Tibial artery (tissue), 4 donors: ENCODE results near the gene KLK8.

ENCODE experiments used
- DNase-seq, 2 donors: peaks; one replicate each; pipeline ENCODE4 v3.0.0-alpha.2; 2019
- H3K27ac ChIP-seq, 2 donors: fragments of 200-600 bp; sonication (generic) in 1 of 2; 1 replicate in 1 of 2; 2 replicates in 1 of 2; pipeline ENCODE4 v1.5.1; 2018 to 2019; ENCODE audit warnings: mild to moderate bottlenecking in 1 of 2
- H3K27me3 ChIP-seq, 2 donors: fragments of 200-600 bp; sonication (generic) in 1 of 2; one replicate each; pipeline versions ENCODE4 v1.5.1 to v1.6.0; 2016 to 2019
- H3K36me3 ChIP-seq, 3 donors: fragments of 200-600 bp; sonication (generic) in 2 of 3; one replicate each; pipeline ENCODE4 v1.5.1; 2016 to 2019; ENCODE audit warnings: mild to moderate bottlenecking in 2 of 3
- H3K4me1 ChIP-seq, 4 donors: fragments of 200-600 bp; sonication (generic) in 2 of 4; 1 replicate in 3 of 4; 2 replicates in 1 of 4; pipeline ENCODE4 v1.5.1; 2016 to 2019
- H3K4me3 ChIP-seq, 2 donors: fragments of 200-600 bp; sonication (generic) in 1 of 2; 1 replicate in 1 of 2; 2 replicates in 1 of 2; pipeline ENCODE4 v1.5.1; 2018 to 2019; ENCODE audit warnings: mild to moderate bottlenecking in 2 of 2
- H3K9me3 ChIP-seq, 3 donors: fragments of 200-600 bp; sonication (generic) in 1 of 3; one replicate each; pipeline ENCODE4 v1.5.1; 2016 to 2019
- CTCF ChIP-seq, 2 experiments: fragments of 200-600 bp in 1 of 2; fragments of 450-650 bp in 1 of 2; IDR thresholded peaks; one replicate each; pipeline ENCODE4 v1.5.1; 2017 to 2019; ENCODE audit warnings: antibody characterized with exemption in 2 of 2, mild to moderate bottlenecking in 1 of 2, moderate library complexity in 1 of 2
- intact Hi-C: fragments of 100-400 bp; cut with DNase I; formaldehyde crosslinking; loops from one replicate; pipeline ENCODE4 v1.15.0; 2023; ENCODE audit warnings: low total_unique reads

The KLK8 gene

DNA sequence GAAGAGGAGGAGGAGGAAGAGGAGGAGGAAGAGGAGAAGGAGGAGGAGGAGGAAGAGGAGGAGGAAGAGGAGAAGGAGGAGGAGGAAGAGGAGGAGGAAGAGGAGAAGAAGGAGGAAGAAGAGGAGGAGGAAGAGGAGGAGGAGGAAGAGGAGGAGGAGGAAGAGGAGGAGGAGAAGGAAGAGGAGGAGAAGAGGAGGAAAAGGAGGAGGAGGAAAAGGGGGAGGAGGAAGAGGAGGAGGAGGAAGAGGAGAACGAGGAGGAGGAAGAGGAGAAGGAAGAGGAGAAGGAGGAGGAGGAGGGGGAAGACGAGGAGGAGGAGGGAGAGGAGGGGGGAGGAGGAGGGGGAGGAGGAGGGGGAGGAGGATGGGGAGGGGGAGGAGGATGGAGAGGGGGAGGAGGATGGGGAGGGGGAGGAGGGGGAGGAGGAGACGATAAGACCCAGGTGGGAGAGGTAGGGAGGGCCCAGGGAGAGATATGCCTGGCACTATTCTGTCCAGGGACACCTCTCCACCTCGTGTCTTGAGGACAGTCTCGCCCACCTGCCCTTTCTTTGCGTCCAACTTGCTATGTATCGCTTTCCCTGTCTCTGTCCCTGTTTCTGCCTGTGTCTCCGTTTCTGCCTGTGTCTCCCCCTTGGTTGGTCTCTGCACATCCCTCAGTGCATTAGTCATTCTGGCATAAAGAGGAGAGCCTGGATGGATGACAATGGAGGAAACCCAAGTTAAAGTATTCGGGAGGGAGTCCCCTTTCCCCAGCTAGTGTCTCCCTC lies 41.5 kb downstream of the KLK8 start:
- intact Hi-C loops = no loop called here
- H3K27me3 ChIP-seq = peaks cover 0 to 3% of the 10 kb centered on the region in 2 donors

DNA sequence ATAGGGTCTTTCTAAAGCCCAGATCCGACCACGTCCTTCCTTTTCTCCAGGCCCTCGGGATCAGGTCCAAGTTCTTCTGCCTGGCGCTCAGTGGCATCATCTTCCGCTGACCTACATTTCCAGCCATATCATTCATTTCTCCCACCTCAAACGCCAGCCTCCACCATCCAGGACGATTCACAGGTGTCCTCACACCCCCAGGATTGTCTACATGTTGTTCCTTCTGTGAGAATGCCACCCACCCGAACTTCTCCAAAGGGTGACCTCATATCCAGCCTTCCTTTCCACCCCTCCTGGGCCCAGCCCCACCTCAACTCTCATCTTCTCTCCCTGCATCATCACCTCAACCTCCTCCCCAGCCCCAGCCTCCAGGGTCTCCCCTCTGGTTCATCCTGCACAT lies 43.8 kb downstream of the KLK8 start:
- no peak for DNase-seq
- H3K36me3 ChIP-seq = no peaks in the 10 kb centered on the region
- H3K4me1 ChIP-seq = no peaks in the 10 kb centered on the region
- no peak overlapping the region for H3K27ac ChIP-seq
- no peak overlapping the region for H3K4me3 ChIP-seq
- no peaks in the 10 kb centered on the region for H3K27me3 ChIP-seq
- H3K9me3 ChIP-seq = no peaks in the 10 kb centered on the region
- intact Hi-C loops = no loop called here
- TF ChIP-seq CTCF (IDR thresholded peaks at IDR 0.05) = no peak

More for the DNA sequence above, 41.5 kb downstream of the KLK8 start:
- no peak overlapping the region for H3K27ac ChIP-seq
- H3K36me3 ChIP-seq = no peaks in the 10 kb centered on the region
- no peak for DNase-seq
- H3K4me1 ChIP-seq = no peaks in the 10 kb centered on the region
- no peak overlapping the region for H3K4me3 ChIP-seq
- TF ChIP-seq CTCF (IDR thresholded peaks at IDR 0.05) = no peak
- no peaks in the 10 kb centered on the region for H3K9me3 ChIP-seq

DNA sequence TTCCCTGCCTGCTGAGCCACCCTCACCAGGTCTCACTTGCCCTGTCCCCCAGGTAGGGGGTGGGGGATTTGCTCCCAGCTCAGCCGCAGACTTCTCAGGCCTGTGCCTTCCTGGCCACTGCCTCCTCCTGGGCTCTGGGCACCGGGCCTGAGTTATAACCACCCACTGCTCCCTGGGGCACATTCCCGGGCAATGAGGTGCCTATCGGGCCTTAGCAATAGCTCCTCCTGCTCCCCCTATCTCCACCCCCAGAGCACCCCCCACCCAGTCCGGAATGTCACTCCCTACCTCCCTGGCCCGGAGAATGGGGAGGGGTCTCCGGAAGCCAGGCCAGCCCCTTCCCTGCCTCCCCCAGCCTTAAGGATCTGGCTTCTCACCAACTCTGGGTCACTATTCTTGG lies 48.5 kb downstream of the KLK8 start, which contains the start of gene KLK5:
Gene KLK5, minus strand, starts transcription at position 129 of the 400 bp plus-strand sequence. CDS start 381 bp downstream, outside the sequence.
- H3K9me3 ChIP-seq = no peaks in the 10 kb centered on the region

GRCh38 chr19:50949861-50950260 lies 51.5 kb downstream of the KLK8 start:
- Histone ChIP-seq H3K27me3 (peaks cover 0 to 8% of the 10 kb centered on the region in 2 donors), H3K27ac (no peak overlapping the region), H3K36me3 (no peaks in the 10 kb centered on the region), H3K4me1 (no peaks in the 10 kb centered on the region), H3K9me3 (no peaks in the 10 kb centered on the region), H3K4me3 (no peak overlapping the region)
- intact Hi-C loops = no loop called here
- no peak for TF ChIP-seq CTCF (IDR thresholded peaks at IDR 0.05)
- DNase-seq = no peak

More for the DNA sequence above, 48.5 kb downstream of the KLK8 start, which contains the start of gene KLK5:
- H3K4me3 ChIP-seq = no peak within 1 kb of the TSS
- no peak within 1 kb of the TSS for H3K27ac ChIP-seq
- intact Hi-C loops = no loop called here
- H3K27me3 ChIP-seq = peaks cover 0 to 8% of the 10 kb centered on the region in 2 donors
- no peaks in the 10 kb centered on the region for H3K36me3 ChIP-seq
- no peak for TF ChIP-seq CTCF (IDR thresholded peaks at IDR 0.05)
- no peak for DNase-seq
- no peaks in the 10 kb centered on the region for H3K4me1 ChIP-seq

DNA sequence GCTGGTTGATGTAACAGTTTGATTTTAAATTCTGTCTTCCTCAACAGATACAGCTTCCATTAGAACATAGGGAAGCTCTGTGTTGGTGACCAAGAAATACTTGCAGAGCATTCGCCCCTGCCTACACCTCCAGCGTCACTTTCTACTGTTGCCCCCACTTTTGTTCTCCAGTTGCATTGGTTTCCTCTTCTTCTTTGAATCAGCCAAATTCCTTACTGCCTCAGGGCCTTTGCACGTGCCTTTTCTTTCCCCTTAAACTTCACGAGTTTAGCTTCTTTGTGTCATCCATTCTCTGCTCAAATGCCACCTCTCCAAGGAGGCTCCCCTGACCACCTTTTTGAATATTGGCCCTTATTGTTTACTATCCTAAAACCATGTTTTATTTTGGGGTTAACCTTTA lies 54.3 kb downstream of the KLK8 start:
- Histone ChIP-seq H3K9me3 (no peaks in the 10 kb centered on the region), H3K36me3 (no peaks in the 10 kb centered on the region), H3K4me3 (no peak overlapping the region), H3K27me3 (peaks cover 0 to 8% of the 10 kb centered on the region in 2 donors), H3K27ac (no peak overlapping the region), H3K4me1 (no peaks in the 10 kb centered on the region)
- TF ChIP-seq CTCF (IDR thresholded peaks at IDR 0.05) = no peak
- intact Hi-C loops = no loop called here
- DNase-seq = no peak
